Measurements from ENCODE around the gene SCYL3.
"Not testable (repeated sequence)": the region's sequence is repeated elsewhere in the genome, so short reads cannot be mapped to it uniquely, and the experiment has no call there.

Gene SCYL3

GRCh38 chr1:169899519-169900217 lies 6.0 kb upstream of the SCYL3 start:
- no peak for DNase-seq

- no peak for DNase-seq
Measured at GRCh38 chr1:169896013-169896412, 2.3 kb upstream of the SCYL3 start.

GRCh38 chr1:169894424-169895145 lies 889 bp upstream of the SCYL3 start:
- no peak for DNase-seq

DNA sequence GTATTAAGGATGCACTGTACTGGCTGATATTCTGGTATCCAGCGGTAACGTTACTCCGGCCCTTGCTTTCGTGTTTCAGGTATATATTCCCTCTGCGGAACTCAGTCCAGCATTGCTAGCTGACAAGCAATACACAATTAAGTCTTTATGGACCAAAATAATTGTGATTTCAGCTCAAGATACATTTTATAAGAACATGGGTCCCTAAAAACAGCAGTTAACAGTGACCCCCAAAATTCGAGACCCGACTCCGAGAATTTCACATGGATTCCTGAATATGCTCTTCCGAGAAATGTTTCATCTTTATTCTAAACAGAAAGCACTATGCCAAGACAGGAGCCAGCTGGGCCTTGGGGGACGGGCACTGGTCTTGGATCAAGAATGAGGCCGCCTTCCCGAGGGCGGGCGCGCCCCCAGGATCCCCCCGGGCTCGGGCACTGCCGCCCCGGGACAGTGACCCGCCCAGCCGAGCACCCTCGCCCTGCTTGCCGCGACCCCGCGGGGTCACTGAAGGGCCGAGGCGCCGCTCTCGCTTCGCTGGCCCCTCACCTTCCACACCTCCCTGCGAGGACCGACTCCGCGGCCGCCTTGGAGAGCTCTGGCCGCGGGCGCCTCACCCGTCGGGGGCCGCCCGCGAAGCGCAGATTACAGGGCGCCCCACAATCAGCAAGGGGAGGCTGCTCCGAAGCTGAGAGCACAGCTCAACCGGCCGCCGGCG lies 610 bp downstream of the SCYL3 start:
- DNase-seq: peak; percentile 44

DNA sequence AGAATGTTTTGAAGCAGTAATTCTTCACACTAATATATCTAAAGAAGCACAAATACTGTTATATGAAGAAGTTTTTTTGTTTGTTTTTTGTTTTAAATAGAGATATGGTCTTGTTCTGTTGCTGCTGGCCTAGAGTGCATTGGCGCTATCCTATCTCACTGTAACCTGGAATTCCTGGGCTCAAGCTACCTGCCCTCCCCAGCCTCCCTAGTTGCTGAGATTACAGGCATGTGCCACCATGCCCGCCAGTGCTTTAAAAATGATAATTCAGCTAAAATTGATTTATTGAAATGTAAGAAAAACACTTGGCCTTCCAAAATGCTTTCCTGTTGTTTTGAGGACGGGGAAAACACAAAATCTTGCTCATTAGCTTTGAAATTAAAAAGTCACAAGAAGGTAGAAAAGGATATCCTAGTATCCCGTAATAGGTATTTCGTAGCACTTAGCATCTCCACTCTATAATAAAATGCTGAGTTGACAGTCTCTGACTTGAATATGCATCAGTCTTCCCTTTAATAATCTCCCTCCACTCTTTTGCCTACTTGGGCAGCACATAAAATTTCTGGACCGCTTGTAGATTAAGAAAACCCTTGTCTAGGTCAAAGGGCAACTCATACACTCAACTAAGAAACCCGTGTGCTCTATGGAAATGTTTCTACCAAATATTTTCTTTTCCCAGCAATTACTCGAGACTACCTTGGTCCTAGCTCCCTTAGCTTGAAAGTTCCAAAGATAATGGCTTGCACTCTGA lies 1.3 kb downstream of the SCYL3 start:
- DNase-seq: no peak

GRCh38 chr1:169891539-169891885 lies 2.2 kb downstream of the SCYL3 start:
- no peak for DNase-seq

GRCh38 chr1:169890761-169891538 lies 2.7 kb downstream of the SCYL3 start:
- no peak for DNase-seq

- DNase-seq: no peak
Measured at GRCh38 chr1:169889871-169890270, 3.8 kb downstream of the SCYL3 start.

- no peak for DNase-seq
Measured at GRCh38 chr1:169886931-169887330, 6.8 kb downstream of the SCYL3 start.

- no peak for DNase-seq
Measured at GRCh38 chr1:169886422-169886821, 7.3 kb downstream of the SCYL3 start.

GRCh38 chr1:169885207-169885606 lies 8.5 kb downstream of the SCYL3 start:
- DNase-seq: no peak

GRCh38 chr1:169884634-169885033 lies 9.1 kb downstream of the SCYL3 start:
- DNase-seq: no peak

DNA sequence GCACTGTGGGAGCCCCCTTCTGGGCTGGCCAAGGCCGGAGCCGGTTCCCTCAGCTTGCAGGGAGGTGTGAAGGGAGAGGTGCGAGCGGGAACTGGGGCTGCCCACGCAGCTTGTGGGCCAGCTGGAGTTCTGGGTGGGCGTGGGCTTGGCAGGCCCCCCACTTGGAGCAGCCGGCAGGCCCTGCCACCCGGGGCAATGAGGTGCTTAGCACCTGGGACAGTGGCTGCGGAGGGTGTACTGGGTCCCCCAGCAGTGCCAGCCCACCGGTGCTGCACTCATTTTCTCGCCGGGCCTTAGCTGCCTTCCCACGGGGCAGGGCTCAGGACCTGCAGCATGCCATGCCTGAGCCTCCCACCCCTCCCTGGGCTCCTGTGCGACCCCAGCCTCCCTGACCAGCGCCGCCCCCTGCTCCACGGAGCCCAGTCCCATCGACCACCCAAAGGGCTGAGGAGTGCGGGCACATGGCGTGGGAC lies 11.6 kb downstream of the SCYL3 start:
- no peak for DNase-seq

GRCh38 chr1:169879034-169879840 lies 14.5 kb downstream of the SCYL3 start:
- DNase-seq: no peak

DNA sequence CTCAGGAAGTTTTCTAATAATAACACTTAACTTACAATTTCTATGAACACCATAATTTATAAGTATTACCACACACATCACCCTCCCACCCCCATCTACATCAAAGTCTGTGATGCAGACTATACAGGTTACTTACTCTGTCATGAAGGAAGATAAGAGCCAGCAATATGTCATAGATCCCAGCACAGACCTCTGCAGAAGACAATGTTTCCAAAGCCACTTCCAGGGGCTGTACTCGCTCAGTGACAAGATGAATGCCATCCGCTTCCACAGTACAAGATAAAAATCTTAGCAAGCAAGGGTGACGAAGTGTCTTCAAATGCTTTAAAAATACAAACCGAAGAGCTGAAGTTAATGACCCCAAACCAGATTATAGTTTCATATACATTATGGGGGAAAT lies 15.2 kb downstream of the SCYL3 start:
- DNase-seq: no peak

GRCh38 chr1:169877800-169878491 lies 15.8 kb downstream of the SCYL3 start:
- DNase-seq: no peak

GRCh38 chr1:169874229-169874628 lies 19.5 kb downstream of the SCYL3 start:
- no peak for DNase-seq

DNA sequence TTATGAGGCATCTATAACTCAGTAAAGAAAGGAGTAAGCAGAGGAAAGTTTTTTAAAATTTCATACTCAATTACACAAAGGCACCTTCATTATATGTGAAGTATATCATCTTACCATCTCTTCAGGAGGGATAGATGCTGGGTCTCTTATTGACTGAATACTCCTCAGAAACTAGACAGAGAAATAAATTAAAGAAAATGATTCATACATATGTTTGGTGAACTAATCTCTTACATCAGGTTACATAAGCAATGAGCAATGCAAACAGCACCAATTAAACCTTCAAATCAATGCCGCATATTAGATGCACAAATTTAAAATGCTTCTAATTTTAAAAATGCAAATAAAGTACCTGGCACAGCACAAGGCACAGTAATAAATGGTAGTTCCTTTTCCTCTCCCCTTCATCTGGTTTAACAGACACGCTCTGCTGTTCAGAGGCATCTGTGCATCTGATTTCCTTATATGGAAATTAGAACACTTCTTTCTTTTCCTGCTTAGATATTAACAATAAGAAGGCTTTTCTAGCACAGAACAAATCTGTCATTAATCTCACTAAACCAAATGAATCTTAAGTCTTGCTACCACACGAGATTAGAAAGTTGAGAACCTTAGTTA lies 20.0 kb downstream of the SCYL3 start:
- DNase-seq: no peak

GRCh38 chr1:169872906-169873305 lies 20.8 kb downstream of the SCYL3 start:
- DNase-seq: no peak

GRCh38 chr1:169871988-169872387 lies 21.7 kb downstream of the SCYL3 start:
- DNase-seq: not testable (repeated sequence)

All from NCI-H1092 treated with DMSO at 0.1 percent for 48 hours (cell line).